ENCODE data around the gene CHD1L. TPM values are rescaled to one million over a fixed set of nuclear protein-coding genes. Genes with fewer than 3 reads are reported as not detected.

CHD1L gene
- total RNA-seq, 2 donors from 2014 or later: 33.9 to 83.7 TPM

DNA sequence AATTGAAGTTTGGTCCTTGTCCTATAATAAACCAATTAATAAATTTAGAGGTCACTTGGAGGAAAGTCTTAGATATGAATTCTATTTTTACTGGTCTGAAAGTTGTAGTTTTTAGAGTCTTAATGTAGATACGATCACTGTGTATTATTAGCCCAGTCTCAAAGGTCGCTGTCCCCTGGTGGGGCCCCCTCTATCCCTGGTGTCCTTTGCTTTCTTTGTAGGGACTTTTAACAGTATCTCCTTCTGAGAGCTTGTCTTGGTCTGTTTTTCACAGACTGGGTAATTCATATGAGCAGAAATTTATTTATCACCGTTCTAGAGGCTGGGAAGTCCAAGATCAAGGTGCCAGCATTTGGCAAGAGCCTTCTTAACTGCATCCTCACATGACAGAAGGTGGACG lies 18.5 kb downstream of the CHD1L start:
- H3K36me3 Mint-ChIP-seq: peaks cover 26% of the 10 kb centered on the region

DNA sequence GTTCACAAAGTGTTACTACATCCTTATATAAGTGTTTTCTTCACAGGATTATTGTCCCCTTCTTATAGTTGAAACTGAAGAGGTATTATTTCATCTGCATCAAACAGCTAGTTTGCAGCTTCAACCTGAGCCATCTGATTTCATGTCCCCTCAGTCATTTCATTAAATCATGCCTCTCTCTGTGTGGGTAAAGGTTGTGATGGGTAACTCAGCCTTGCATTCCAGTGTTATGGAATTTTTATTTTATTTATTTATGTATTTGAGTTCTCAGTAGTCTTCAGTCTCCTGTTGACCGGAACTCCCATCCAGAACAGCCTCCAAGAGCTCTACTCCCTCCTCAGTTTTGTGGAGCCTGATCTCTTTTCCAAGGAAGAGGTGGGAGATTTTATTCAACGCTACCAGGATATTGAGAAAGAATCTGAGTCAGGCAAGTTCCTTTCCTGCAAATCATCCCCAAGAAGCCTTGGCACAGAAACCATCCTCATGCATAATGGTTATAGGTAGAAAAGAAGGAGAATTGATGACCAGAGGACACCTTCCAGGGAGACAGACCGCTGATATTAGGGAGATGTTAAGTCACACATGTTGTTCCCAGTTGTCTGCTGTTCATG lies 21.8 kb downstream of the CHD1L start:
- Mint-ChIP-seq H3K9me3 (no peaks in the 10 kb centered on the region), H3K4me3 (no peak overlapping the region), H3K4me1 (ENCODE audit: low read depth in 2 of 2) (peaks cover 1 to 2% of the 10 kb centered on the region in 2 donors), H3K36me3 (peaks cover 35% of the 10 kb centered on the region), H3K27ac (no peak overlapping the region), H3K27me3 (no peaks in the 10 kb centered on the region)
- no peak for DNase-seq (ENCODE audit: low spot score)
- no peak for ATAC-seq

More for the DNA sequence above, 18.5 kb downstream of the CHD1L start:
- Mint-ChIP-seq H3K4me3 (no peak overlapping the region), H3K27ac (no peak overlapping the region), H3K4me1 (ENCODE audit: low read depth in 2 of 2) (peaks cover 3 to 5% of the 10 kb centered on the region in 2 donors), H3K27me3 (no peaks in the 10 kb centered on the region), H3K9me3 (no peaks in the 10 kb centered on the region)
- ATAC-seq: no peak
- DNase-seq (ENCODE audit: low spot score): no peak

DNA sequence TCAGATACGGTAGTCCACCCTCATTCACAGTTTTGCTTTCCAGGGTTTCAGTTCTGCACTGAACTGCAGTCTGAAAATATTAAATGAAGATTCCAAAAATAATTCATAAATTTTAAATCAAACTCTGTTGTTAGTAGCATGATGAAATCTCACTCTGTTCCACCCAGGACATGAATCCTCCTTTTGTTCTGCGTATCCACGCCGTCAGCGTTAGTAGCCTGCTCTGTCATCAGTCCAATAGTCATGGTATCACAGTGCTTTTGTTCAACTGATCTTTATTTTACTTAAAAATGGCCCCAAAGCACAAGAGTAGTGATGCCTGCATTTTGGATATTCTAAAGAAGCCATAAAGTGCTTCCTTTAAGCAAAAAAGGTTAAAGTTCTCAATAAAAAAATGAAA lies 23.9 kb downstream of the CHD1L start:
- no peak for ATAC-seq
- no peak overlapping the region for H3K4me3 Mint-ChIP-seq
- no peaks in the 10 kb centered on the region for H3K4me1 Mint-ChIP-seq (ENCODE audit: low read depth in 2 of 2)
- no peak overlapping the region for H3K27ac Mint-ChIP-seq
- no peaks in the 10 kb centered on the region for H3K9me3 Mint-ChIP-seq
- no peak for DNase-seq (ENCODE audit: low spot score)
- no peaks in the 10 kb centered on the region for H3K27me3 Mint-ChIP-seq
- peaks cover 28% of the 10 kb centered on the region for H3K36me3 Mint-ChIP-seq

DNA sequence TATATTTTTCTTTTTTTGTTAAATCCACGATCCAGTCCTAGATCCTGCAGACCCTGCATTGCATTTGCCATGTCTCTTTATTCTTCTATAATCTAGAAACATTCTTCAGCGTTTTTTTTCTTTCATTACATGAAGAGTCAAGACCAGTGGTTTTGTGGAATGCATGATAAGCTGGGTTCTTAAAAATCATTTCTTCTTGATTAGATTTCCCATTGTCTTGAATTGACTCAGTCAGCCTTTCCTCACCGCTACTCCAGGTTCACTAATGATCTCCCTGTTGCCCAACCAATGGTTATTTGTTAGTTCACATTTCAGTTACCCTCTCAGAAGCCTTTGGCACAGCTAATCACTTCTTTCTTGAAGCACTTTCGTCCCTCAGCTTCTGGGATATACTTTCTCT lies 25.2 kb downstream of the CHD1L start:
- no peaks in the 10 kb centered on the region for H3K9me3 Mint-ChIP-seq
- no peaks in the 10 kb centered on the region for H3K4me1 Mint-ChIP-seq (ENCODE audit: low read depth in 2 of 2)
- no peak overlapping the region for H3K27ac Mint-ChIP-seq
- H3K4me3 Mint-ChIP-seq: no peak overlapping the region
- peaks cover 22% of the 10 kb centered on the region for H3K36me3 Mint-ChIP-seq
- H3K27me3 Mint-ChIP-seq: no peaks in the 10 kb centered on the region
- no peak for DNase-seq (ENCODE audit: low spot score)
- no peak for ATAC-seq

DNA sequence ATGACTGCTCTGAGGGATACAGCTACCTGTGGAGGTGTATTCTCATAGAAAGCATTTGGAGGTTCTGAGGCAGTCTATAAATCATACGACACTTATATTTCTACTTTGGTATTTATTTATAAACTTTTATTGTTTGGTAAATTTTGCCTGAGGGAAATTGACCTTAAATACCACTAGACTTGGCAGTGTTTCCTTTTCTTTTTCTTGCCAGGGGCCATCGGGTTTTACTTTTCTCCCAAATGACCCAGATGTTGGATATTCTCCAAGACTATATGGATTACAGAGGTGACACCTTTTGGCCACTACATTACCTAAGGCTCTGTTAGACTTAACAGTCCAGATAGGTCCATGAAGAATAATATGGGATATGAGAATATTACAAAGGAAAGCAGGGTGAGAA lies 28.2 kb downstream of the CHD1L start:
- no peaks in the 10 kb centered on the region for H3K4me1 Mint-ChIP-seq (ENCODE audit: low read depth in 2 of 2)
- H3K4me3 Mint-ChIP-seq: no peak overlapping the region
- no peak for ATAC-seq
- H3K27ac Mint-ChIP-seq: no peak overlapping the region
- H3K27me3 Mint-ChIP-seq: no peaks in the 10 kb centered on the region
- H3K36me3 Mint-ChIP-seq: peaks cover 26% of the 10 kb centered on the region
- no peak for DNase-seq (ENCODE audit: low spot score)
- H3K9me3 Mint-ChIP-seq: no peaks in the 10 kb centered on the region

DNA sequence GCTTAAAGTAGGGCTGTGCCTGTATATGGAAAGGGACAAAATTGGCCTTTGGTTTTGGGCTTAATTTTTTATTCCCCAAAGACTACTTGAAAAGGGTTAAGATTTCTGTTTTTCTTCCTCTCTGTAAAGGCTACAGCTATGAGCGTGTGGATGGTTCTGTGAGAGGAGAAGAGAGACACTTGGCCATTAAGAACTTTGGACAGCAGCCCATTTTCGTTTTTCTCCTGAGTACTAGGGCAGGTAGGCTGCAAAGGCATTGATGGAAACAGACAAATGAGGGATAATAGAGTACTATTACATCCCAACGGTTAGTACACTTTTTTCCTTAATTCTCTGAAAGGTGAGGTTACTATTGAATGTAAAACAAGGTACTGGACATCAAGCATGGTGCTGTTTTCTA lies 29.6 kb downstream of the CHD1L start:
- no peaks in the 10 kb centered on the region for H3K27me3 Mint-ChIP-seq
- H3K36me3 Mint-ChIP-seq: peaks cover 39% of the 10 kb centered on the region
- H3K9me3 Mint-ChIP-seq: no peaks in the 10 kb centered on the region
- DNase-seq (ENCODE audit: low spot score) (no peak), ATAC-seq (no peak)
- no peaks in the 10 kb centered on the region for H3K4me1 Mint-ChIP-seq (ENCODE audit: low read depth in 2 of 2)
- no peak overlapping the region for H3K4me3 Mint-ChIP-seq
- H3K27ac Mint-ChIP-seq: no peak overlapping the region

DNA sequence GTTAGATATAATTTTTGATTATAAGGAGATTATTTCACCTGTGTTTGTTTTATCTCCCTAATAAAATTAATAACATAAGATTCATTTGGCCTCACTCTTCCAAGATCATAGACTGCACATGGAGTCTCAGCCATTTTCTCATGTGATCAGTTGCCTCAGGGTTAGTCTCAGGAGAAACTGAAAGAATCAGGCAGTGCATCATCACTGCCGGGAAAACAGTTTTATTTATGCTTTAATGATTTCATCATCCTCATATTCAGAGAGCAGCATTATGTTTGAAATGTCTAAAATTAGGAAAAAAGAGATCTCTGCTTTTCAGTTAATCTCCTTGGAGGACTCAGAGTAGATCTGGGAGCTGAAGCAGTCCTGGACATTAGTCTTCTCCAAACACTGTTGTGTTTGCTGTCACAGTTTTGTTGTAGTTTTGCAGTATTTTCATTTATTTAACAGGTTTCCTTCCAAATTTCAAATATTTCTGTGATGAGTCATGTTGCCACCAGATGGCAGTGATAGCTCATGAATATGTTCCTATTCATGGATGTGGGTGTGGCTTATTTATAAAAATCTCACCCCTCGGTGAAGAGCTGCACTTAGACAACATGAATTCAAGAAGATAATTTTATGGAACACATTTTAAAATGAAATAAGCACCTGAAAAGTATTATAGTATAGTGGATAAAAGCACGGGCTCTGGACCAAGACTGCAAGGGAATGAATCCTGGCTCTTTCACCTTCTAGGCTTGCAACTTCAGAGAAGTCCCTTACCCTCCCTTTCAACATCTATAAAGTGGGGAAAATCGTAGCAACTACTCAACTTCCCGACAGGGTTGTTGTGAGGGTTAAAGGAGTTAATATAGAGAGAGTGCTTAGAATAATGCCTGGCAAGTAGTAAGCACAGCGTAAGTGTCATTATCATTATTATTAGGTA lies 31.2 kb downstream of the CHD1L start:
- Mint-ChIP-seq H3K9me3 (no peaks in the 10 kb centered on the region), H3K36me3 (peaks cover 32% of the 10 kb centered on the region), H3K4me3 (no peak overlapping the region), H3K27ac (no peak overlapping the region), H3K27me3 (no peaks in the 10 kb centered on the region), H3K4me1 (ENCODE audit: low read depth in 2 of 2) (no peaks in the 10 kb centered on the region)
- ATAC-seq: peak in 1 of 2 donors; percentile 57
- DNase-seq (ENCODE audit: low spot score): no peak

DNA sequence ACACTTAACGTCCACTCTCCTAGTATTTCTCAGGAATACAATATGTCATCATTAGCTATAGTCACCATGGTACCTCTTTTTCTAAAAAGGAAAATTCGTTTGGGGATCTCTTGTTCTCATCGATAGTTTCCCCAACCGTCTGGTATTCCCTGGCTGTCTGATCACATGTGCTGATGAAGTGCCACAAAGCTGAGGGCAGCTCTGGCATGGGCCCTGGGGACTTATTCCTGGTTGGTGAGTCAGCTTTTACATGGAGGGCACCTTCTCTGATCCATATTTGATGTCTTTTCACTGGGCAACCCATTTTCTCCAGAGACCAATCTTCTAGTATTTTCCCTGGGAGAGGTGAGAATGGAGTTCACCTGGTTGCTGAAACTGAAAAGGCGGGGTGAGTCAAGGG lies 39.5 kb downstream of the CHD1L start:
- H3K27ac Mint-ChIP-seq: no peak overlapping the region

DNA sequence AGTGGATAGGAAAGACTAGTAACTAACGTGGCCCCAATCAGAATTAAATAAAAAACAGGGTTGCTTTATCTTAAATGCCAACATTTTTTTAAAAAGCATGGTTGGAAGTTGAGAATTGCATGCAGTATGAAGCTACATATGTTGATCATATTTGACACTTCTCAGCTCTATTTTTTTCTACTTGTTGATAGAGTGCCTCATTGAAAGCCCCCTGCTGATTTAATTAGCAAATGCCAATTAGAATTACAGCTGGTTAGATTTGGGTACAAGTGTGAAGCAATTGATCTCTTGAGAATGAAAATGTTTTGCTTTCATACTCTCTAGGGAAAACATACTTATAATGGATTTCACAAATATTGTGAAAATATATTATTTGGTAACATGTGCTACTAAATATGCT lies 40.5 kb downstream of the CHD1L start:
- no peak for DNase-seq (ENCODE audit: low spot score)
- H3K36me3 Mint-ChIP-seq: peaks cover 28% of the 10 kb centered on the region
- H3K4me1 Mint-ChIP-seq (ENCODE audit: low read depth in 2 of 2): no peaks in the 10 kb centered on the region
- no peaks in the 10 kb centered on the region for H3K27me3 Mint-ChIP-seq
- no peak overlapping the region for H3K27ac Mint-ChIP-seq
- H3K4me3 Mint-ChIP-seq: no peak overlapping the region
- no peaks in the 10 kb centered on the region for H3K9me3 Mint-ChIP-seq
- no peak for ATAC-seq

More for the DNA sequence above, 39.5 kb downstream of the CHD1L start:
- Mint-ChIP-seq H3K4me3 (no peak overlapping the region), H3K9me3 (no peaks in the 10 kb centered on the region), H3K4me1 (ENCODE audit: low read depth in 2 of 2) (no peaks in the 10 kb centered on the region), H3K36me3 (peaks cover 23% of the 10 kb centered on the region), H3K27me3 (no peaks in the 10 kb centered on the region)
- ATAC-seq (no peak), DNase-seq (ENCODE audit: low spot score) (no peak)

DNA sequence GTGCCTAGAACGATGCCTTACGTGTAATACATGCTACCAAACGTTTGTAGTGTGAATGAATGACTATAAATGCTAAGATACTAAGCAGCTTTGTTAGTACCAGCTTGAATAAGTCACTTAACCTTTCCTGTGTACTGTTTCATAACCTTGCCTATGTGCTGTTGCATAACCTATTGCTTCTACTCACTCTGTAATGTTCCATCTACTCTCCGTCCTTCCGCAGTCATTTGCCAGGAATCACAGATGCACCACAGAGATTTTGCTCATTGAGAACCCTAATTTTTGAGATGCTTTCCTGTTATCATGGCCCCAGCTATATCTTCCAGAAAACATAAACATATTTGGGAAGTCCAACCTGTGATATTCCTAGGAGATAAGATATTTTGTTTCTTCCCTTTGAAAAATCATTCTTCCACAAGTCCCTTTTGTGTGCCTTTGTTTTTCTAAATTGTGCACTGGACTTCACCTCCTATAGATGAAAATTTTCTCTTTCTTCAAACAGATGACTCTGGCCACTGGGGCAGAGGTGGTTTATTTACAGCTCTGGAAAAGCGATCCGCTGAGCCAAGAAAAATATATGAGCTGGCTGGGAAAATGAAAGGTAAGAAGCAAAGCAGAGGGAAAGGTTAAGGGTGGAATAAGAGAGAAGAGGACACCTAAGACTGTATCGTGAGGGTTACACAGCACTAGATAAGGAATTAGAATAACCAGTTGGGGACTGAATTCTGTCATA lies 44.8 kb downstream of the CHD1L start:
- no peaks in the 10 kb centered on the region for H3K27me3 Mint-ChIP-seq
- peaks cover 0 to 5% of the 10 kb centered on the region in 2 donors for H3K4me1 Mint-ChIP-seq (ENCODE audit: low read depth in 2 of 2)
- H3K27ac Mint-ChIP-seq: no peak overlapping the region
- H3K9me3 Mint-ChIP-seq: no peaks in the 10 kb centered on the region
- peaks cover 52% of the 10 kb centered on the region for H3K36me3 Mint-ChIP-seq
- no peak overlapping the region for H3K4me3 Mint-ChIP-seq
- no peak for ATAC-seq
- DNase-seq (ENCODE audit: low spot score): no peak

DNA sequence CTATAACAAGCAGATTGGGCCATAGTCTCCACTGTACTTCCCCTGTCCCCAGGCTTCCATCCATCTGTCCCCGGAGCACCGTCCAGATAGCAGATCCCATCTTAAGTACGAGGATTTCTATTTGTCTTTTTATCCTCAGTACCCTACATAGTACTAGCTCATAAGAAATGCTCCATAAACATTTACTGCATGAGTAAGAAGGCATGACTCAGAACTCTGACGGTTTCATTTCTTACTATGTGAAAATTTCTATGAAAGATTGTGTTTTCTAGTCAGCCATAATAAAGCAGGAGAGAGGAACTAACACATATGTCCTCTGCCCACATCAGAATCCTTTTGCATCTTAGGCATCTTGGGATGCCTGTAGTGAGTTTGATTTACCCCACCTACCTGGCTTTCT lies 49.5 kb downstream of the CHD1L start:
- Mint-ChIP-seq H3K9me3 (no peaks in the 10 kb centered on the region), H3K36me3 (peaks cover 75% of the 10 kb centered on the region)

DNA sequence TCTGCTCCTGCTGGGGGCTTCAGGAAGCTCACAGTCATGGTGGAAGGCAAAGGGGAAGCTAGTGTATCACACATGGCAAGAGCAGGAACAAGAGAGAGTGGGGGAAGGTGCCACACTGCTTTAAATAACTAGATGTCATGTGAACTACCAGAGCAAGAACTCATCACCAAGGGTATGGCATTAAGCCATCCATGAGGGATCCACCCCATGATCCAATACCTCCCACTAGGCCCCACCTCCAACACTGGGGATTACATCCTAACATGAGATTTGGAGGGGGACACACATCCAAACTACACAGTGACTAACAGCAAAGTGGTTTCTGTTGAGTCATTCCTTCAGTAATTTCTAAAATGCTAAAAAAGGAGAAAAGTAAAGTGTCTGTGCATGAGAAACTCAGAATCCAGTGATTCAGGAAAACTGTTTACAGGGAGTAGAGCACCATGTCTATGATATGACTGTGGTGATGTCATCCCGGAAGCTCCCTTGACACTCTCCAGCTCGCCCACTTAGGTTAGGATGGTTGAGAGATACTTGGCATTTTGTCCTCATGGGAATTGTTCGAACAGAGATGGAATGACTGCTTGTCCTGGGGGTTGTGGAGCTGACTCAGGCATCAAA lies 50.3 kb downstream of the CHD1L start:
- H3K36me3 Mint-ChIP-seq: peaks cover 75% of the 10 kb centered on the region
- H3K4me3 Mint-ChIP-seq: no peak overlapping the region
- ATAC-seq (peak in 1 of 2 donors; percentile 6), DNase-seq (ENCODE audit: low spot score) (no peak)
- H3K4me1 Mint-ChIP-seq (ENCODE audit: low read depth in 2 of 2): peaks cover 0 to 7% of the 10 kb centered on the region in 2 donors
- H3K27me3 Mint-ChIP-seq: no peaks in the 10 kb centered on the region
- no peaks in the 10 kb centered on the region for H3K9me3 Mint-ChIP-seq
- peak overlapping the region in 1 of 2 donors; percentile 42 for H3K27ac Mint-ChIP-seq

More for the DNA sequence above, 49.5 kb downstream of the CHD1L start:
- ATAC-seq (peak in 1 of 2 donors; percentile 57), DNase-seq (ENCODE audit: low spot score) (no peak)
- Mint-ChIP-seq H3K4me1 (ENCODE audit: low read depth in 2 of 2) (peaks cover 0 to 7% of the 10 kb centered on the region in 2 donors), H3K27me3 (no peaks in the 10 kb centered on the region), H3K4me3 (no peak overlapping the region), H3K27ac (peak overlapping the region in 1 of 2 donors; percentile 42)

DNA sequence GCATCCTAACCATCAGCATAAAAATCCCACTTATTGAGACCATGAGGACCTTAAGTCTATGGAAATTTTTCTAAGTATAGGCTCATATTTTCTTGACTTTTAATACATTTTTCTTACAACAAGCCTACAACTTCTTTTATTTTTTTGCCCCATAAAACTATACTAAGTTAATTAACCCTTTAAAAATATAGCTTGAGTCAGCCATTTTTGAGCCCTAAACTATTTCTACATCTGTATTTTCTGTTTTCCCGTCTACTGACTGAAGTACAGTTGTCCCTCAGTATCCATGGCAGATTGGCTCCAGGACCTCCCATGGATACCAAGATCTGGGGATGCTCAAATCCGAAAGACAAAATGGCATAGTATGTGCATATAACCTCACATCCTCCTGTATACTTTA lies 55.0 kb downstream of the CHD1L start:
- Mint-ChIP-seq H3K4me1 (ENCODE audit: low read depth in 2 of 2) (peaks cover 0 to under 1% of the 10 kb centered on the region in 2 donors), H3K27me3 (no peaks in the 10 kb centered on the region), H3K9me3 (peaks cover 15% of the 10 kb centered on the region), H3K4me3 (no peak overlapping the region), H3K36me3 (peaks cover 84% of the 10 kb centered on the region), H3K27ac (no peak overlapping the region)
- DNase-seq (ENCODE audit: low spot score) (no peak), ATAC-seq (no peak)
